ENCODE data around the gene MX2.

The MX2 gene

GRCh38 chr21:41444703-41445464 lies 83.1 kb downstream of the MX2 start:
- H3K4me3 ChIP-seq (ENCODE audit: low read length): no peak overlapping the region
- no peak for TF ChIP-seq CTCF (conservative IDR thresholded peaks at IDR 0.05; ENCODE audit: low read depth, low read length)
- DNase-seq (ENCODE audit: low read depth): no peak

- TF ChIP-seq CTCF (conservative IDR thresholded peaks at IDR 0.05; ENCODE audit: low read depth, low read length): no peak
- H3K4me3 ChIP-seq (ENCODE audit: low read length): no peak overlapping the region
- no peak for DNase-seq (ENCODE audit: low read depth)
These were observed 83.6 kb downstream of the MX2 start for GRCh38 chr21:41445465-41445862.

DNA sequence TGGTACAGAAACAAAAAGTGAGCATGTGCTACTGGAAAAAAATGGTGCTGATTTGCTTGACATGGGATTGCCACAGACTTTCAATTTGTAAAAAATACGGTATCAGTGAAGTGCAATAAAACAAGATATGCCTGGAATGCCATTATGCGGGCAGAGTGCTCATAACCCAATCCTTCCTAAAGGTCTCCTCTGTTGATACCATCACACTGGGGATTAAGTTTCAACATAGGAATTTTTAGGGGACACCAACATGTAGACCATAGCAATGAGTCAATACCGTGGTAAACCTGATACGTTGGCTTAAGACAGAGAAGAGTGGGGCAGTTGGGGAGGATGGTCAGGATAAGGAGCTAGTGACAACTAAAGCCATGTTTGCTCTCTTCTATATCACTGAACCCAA lies 84.8 kb downstream of the MX2 start:
- no peak for TF ChIP-seq CTCF (conservative IDR thresholded peaks at IDR 0.05; ENCODE audit: low read depth, low read length)
- H3K4me3 ChIP-seq (ENCODE audit: low read length): no peak overlapping the region
- no peak for DNase-seq (ENCODE audit: low read depth)

GRCh38 chr21:41447356-41447755 lies 85.5 kb downstream of the MX2 start:
- DNase-seq (ENCODE audit: low read depth): no peak
- no peak overlapping the region for H3K4me3 ChIP-seq (ENCODE audit: low read length)
- TF ChIP-seq CTCF (conservative IDR thresholded peaks at IDR 0.05; ENCODE audit: low read depth, low read length): no peak

GRCh38 chr21:41449613-41450012 lies 87.8 kb downstream of the MX2 start:
- H3K4me3 ChIP-seq (ENCODE audit: low read length): no peak overlapping the region
- no peak for DNase-seq (ENCODE audit: low read depth)
- TF ChIP-seq CTCF (conservative IDR thresholded peaks at IDR 0.05; ENCODE audit: low read depth, low read length): no peak

- H3K4me3 ChIP-seq (ENCODE audit: low read length): no peak overlapping the region
- no peak for DNase-seq (ENCODE audit: low read depth)
- no peak for TF ChIP-seq CTCF (conservative IDR thresholded peaks at IDR 0.05; ENCODE audit: low read depth, low read length)
These were observed 90.2 kb downstream of the MX2 start for GRCh38 chr21:41451753-41452676.

Measured in retinal pigment epithelial cell (primary cell).